Mesenchymal stem cell (in vitro differentiated cells and primary cell): Measurements from ENCODE around the gene SFTPB.
A peak's percentile ranks its signal among the peaks of the same experiment; 100 is the strongest.
"Not testable (repeated sequence)": the region's sequence is repeated elsewhere in the genome, so short reads cannot be mapped to it uniquely, and the experiment has no call there.

ENCODE experiments used
- DNase-seq: peaks from one replicate; pipeline ENCODE4 v3.0.0-alpha.2; 2013
- H2AFZ ChIP-seq: one replicate; pipeline ENCODE4 v1.6.1; 2013; ENCODE audit warnings: low read depth, mild to moderate bottlenecking, control low read depth, inconsistent platforms, low read length, moderate library complexity
- H2AK5ac ChIP-seq: 2 replicates; pipeline ENCODE4 v1.6.1; 2013; ENCODE audit warnings: low read length, moderate library complexity, mild to moderate bottlenecking, inconsistent platforms; ENCODE audit not compliant: severe bottlenecking
- H2BK120ac ChIP-seq: one replicate; pipeline ENCODE4 v1.6.1; 2013; ENCODE audit warnings: low read depth, mild to moderate bottlenecking, inconsistent platforms, low read length, moderate library complexity
- H2BK12ac ChIP-seq, 2 experiments: one replicate each; pipeline ENCODE4 v1.6.1; 2013; ENCODE audit warnings: inconsistent platforms in 2 of 2, low read length in 2 of 2, mild to moderate bottlenecking in 2 of 2, moderate library complexity in 2 of 2, control low read depth in 1 of 2
- H2BK15ac ChIP-seq: one replicate; pipeline ENCODE4 v1.6.1; 2013; ENCODE audit warnings: mild to moderate bottlenecking, low read depth, inconsistent platforms; ENCODE audit not compliant: poor library complexity, severe bottlenecking
- H2BK5ac ChIP-seq: 2 replicates; pipeline ENCODE4 v1.6.1; 2013; ENCODE audit warnings: low read depth, mild to moderate bottlenecking, low read length, control low read depth, inconsistent platforms; ENCODE audit not compliant: poor library complexity, severe bottlenecking
- H3K14ac ChIP-seq, 2 experiments: one replicate each; pipeline ENCODE4 v1.6.1; 2013; ENCODE audit warnings: inconsistent platforms in 2 of 2, low read length in 2 of 2, control low read depth in 1 of 2, mild to moderate bottlenecking in 1 of 2, moderate library complexity in 1 of 2
- H3K18ac ChIP-seq, 2 experiments: one replicate each; pipeline ENCODE4 v1.6.1; 2013; ENCODE audit warnings: inconsistent platforms in 2 of 2, low read length in 2 of 2, control low read depth in 1 of 2, low read depth in 1 of 2, mild to moderate bottlenecking in 1 of 2
- H3K23ac ChIP-seq, 2 experiments: one replicate each; pipeline ENCODE4 v1.6.1; 2013; ENCODE audit warnings: inconsistent platforms in 2 of 2, low read length in 2 of 2, mild to moderate bottlenecking in 2 of 2, moderate library complexity in 2 of 2, control low read depth in 1 of 2
- H3K27ac ChIP-seq: 2 replicates; pipeline ENCODE4 v1.5.1; 2013; ENCODE audit warnings: mild to moderate bottlenecking, moderate library complexity, low read length, control low read depth, inconsistent platforms; ENCODE audit not compliant: poor library complexity, severe bottlenecking
- H3K27me3 ChIP-seq, 2 experiments: 2 replicates each; pipeline versions ENCODE4 v1.6.1 to v1.7.0; 2013; ENCODE audit warnings: low read length in 2 of 2, mild to moderate bottlenecking in 2 of 2, moderate library complexity in 2 of 2, control low read depth in 1 of 2, inconsistent platforms in 1 of 2; ENCODE audit not compliant: control insufficient read depth in 1 of 2, insufficient read depth in 1 of 2
- H3K36me3 ChIP-seq, 2 experiments: 2 replicates each; pipeline versions ENCODE4 v1.6.1 to v1.7.0; 2013; ENCODE audit warnings: low read length in 2 of 2, control low read depth in 1 of 2, inconsistent platforms in 1 of 2, low read depth in 1 of 2, mild to moderate bottlenecking in 1 of 2; ENCODE audit not compliant: insufficient read depth in 2 of 2, control insufficient read depth in 1 of 2
- H3K4ac ChIP-seq, 2 experiments: one replicate each; pipeline ENCODE4 v1.6.1; 2013; ENCODE audit warnings: inconsistent platforms in 2 of 2, low read length in 2 of 2, mild to moderate bottlenecking in 2 of 2, moderate library complexity in 2 of 2, control low read depth in 1 of 2, low read depth in 1 of 2
- H3K4me1 ChIP-seq: 2 replicates; pipeline ENCODE4 v1.6.1; 2013; ENCODE audit warnings: low read depth, low read length, control low read depth; ENCODE audit not compliant: control insufficient read depth, insufficient read depth
- H3K4me2 ChIP-seq: 2 replicates; pipeline ENCODE4 v1.6.1; 2013; ENCODE audit warnings: low read length, mild to moderate bottlenecking, inconsistent platforms; ENCODE audit not compliant: poor library complexity, severe bottlenecking
- H3K4me3 ChIP-seq, 2 experiments: 2 replicates each; pipeline versions ENCODE4 v1.5.1 to v1.7.0; 2013; ENCODE audit warnings: low read length in 2 of 2, mild to moderate bottlenecking in 2 of 2, control low read depth in 1 of 2, low read depth in 1 of 2; ENCODE audit not compliant: insufficient read depth in 1 of 2
- H3K79me1 ChIP-seq: replicated peaks from 2 replicates; pipeline ENCODE4 v1.6.1; 2013; ENCODE audit warnings: mild to moderate bottlenecking, control low read depth, low read length, inconsistent platforms; ENCODE audit not compliant: poor library complexity, severe bottlenecking
- H3K9ac ChIP-seq: 2 replicates; pipeline ENCODE4 v1.7.0; 2013; ENCODE audit warnings: mild to moderate bottlenecking, low read length, moderate library complexity
- H3K9me3 ChIP-seq: 2 replicates; pipeline ENCODE4 v1.7.0; 2013; ENCODE audit warnings: mild to moderate bottlenecking, low read length; ENCODE audit not compliant: control insufficient read depth
- H4K8ac ChIP-seq: one replicate; pipeline ENCODE4 v1.6.1; 2013; ENCODE audit warnings: inconsistent platforms, mild to moderate bottlenecking, low read length, moderate library complexity
- H4K91ac ChIP-seq: one replicate; pipeline ENCODE4 v1.6.1; 2013; ENCODE audit warnings: mild to moderate bottlenecking, low read length, inconsistent platforms
- WGBS: methylation state at CpG from one replicate; pipeline ENCODE4 v1.1.7; 2013; ENCODE audit warnings: mixed read lengths; 5-methylcytosine and 5-hydroxymethylcytosine counted together

SFTPB gene

GRCh38 chr2:85615413-85615728 is 52.6 kb downstream of the SFTPB start:
- Histone ChIP-seq H2AK5ac (no peak overlapping the region), H3K14ac (no peak overlapping the region), H4K91ac (no peak overlapping the region)

GRCh38 chr2:85614757-85615156 is 53.2 kb downstream of the SFTPB start:
- H2BK12ac ChIP-seq, H2BK120ac ChIP-seq, H3K9me3 ChIP-seq, H3K18ac ChIP-seq, H3K23ac ChIP-seq, H3K9ac ChIP-seq, H3K14ac ChIP-seq, H4K91ac ChIP-seq, H3K4me2 ChIP-seq, H3K4ac ChIP-seq, H3K27me3 ChIP-seq, H3K79me1 ChIP-seq, H4K8ac ChIP-seq, H2AK5ac ChIP-seq, H2BK5ac ChIP-seq, H3K4me3 ChIP-seq, DNase-seq, H2AFZ ChIP-seq, H3K27ac ChIP-seq, H2BK15ac ChIP-seq: not testable (repeated sequence)
- Histone ChIP-seq H3K4me1 (peaks cover 16% of the 10 kb centered on the region), H3K36me3 (peaks cover 8 to 18% of the 10 kb centered on the region in 2 experiments)
- 97% methylated on average over 7 of the region's 7 CpGs for WGBS

More at GRCh38 chr2:85615413-85615728, 52.6 kb downstream of the SFTPB start:
- Histone ChIP-seq H3K4me2 (no peak overlapping the region), H4K8ac (no peak overlapping the region), H3K18ac (no peak overlapping the region), H3K4me1 (peaks cover 13% of the 10 kb centered on the region), H3K4ac (peak overlapping the region in 1 of 2 experiments; percentile 50), H3K23ac (no peak overlapping the region), H2AFZ (no peak overlapping the region), H3K9me3 (no peaks in the 10 kb centered on the region), H2BK5ac (no peak overlapping the region), H2BK120ac (no peak overlapping the region), H2BK12ac (peak overlapping the region in 1 of 2 experiments; percentile 42), H3K9ac (no peak overlapping the region), H2BK15ac (no peak overlapping the region), H3K27ac (no peak overlapping the region), H3K27me3 (no peaks in the 10 kb centered on the region), H3K4me3 (peak overlapping the region in 1 of 2 experiments; percentile 89), H3K36me3 (peaks cover 10 to 17% of the 10 kb centered on the region in 2 experiments), H3K79me1 (peaks cover 3% of the 10 kb centered on the region)
- WGBS = 94% methylated on average over 17 of the region's 17 CpGs
- DNase-seq = no peak

- Histone ChIP-seq H2BK12ac (no peak overlapping the region), H3K27me3 (no peaks in the 10 kb centered on the region), H3K4me2 (no peak overlapping the region), H3K18ac (no peak overlapping the region), H3K9me3 (no peaks in the 10 kb centered on the region), H2BK120ac (no peak overlapping the region), H2BK15ac (no peak overlapping the region), H3K79me1 (peaks cover 6% of the 10 kb centered on the region), H3K4me3 (no peak overlapping the region), H2AFZ (no peak overlapping the region), H2AK5ac (no peak overlapping the region), H3K9ac (no peak overlapping the region), H3K14ac (no peak overlapping the region), H3K27ac (no peak overlapping the region), H3K4ac (no peak overlapping the region), H3K4me1 (peaks cover 14% of the 10 kb centered on the region), H4K8ac (no peak overlapping the region), H2BK5ac (no peak overlapping the region), H3K23ac (no peak overlapping the region), H4K91ac (no peak overlapping the region), H3K36me3 (peaks cover 11 to 17% of the 10 kb centered on the region in 2 experiments)
- no peak for DNase-seq
- 95% methylated on average over 9 of the region's 10 CpGs for WGBS
Observed at GRCh38 chr2:85613717-85614515, 54.1 kb downstream of the SFTPB start.

- Histone ChIP-seq H4K91ac (peak within 1 kb of the TSS; percentile 74), H2AK5ac (peak within 1 kb of the TSS; percentile 6), H3K23ac (peak within 1 kb of the TSS in 1 of 2 experiments; percentile 99), H3K9ac (peak within 1 kb of the TSS; percentile 90), H2BK5ac (peak within 1 kb of the TSS; percentile 79), H3K14ac (peak within 1 kb of the TSS in 1 of 2 experiments; percentile 95), H3K27me3 (no peaks in the 10 kb centered on the region), H2BK15ac (peak within 1 kb of the TSS; percentile 68), H2AFZ (peak within 1 kb of the TSS; percentile 95), H3K4ac (peak within 1 kb of the TSS; percentile 92 to 98), H3K4me2 (peak within 1 kb of the TSS; percentile 95), H2BK120ac (peak within 1 kb of the TSS; percentile 71), H2BK12ac (peak within 1 kb of the TSS in 1 of 2 experiments; percentile 68), H3K79me1 (peaks cover 8% of the 10 kb centered on the region), H3K27ac (peak within 1 kb of the TSS; percentile 43), H3K4me1 (peaks cover 9% of the 10 kb centered on the region), H3K18ac (peak within 1 kb of the TSS; percentile 69 to 88), H3K36me3 (peaks cover 18 to 29% of the 10 kb centered on the region in 2 experiments), H3K4me3 (peak within 1 kb of the TSS; percentile 94), H4K8ac (peak within 1 kb of the TSS; percentile 95), H3K9me3 (no peaks in the 10 kb centered on the region)
- peak; percentile 89 for DNase-seq
- WGBS = 16% methylated on average over 61 of the region's 73 CpGs
Observed at GRCh38 chr2:85611705-85612587, 56.1 kb downstream of the SFTPB start, which contains the start of gene C2orf68. C2orf68 (minus strand) TSS chr2:85612066; CDS start chr2:85611984, 82 bp downstream.
